CD4-positive, alpha-beta memory T cell (primary cell): ENCODE results near the gene IL1RAP. TPM values are rescaled to one million over a fixed set of nuclear protein-coding genes. Genes with fewer than 3 reads are reported as not detected.
A peak's percentile ranks its signal among the peaks of the same experiment; 100 is the strongest.

ENCODE experiments used
- CTCF ChIA-PET: fragments of 350-600 bp; sonication (Branson Sonifier 250); formaldehyde crosslinking; loops from one replicate; lab custom pipeline; 2021; ENCODE audit warnings: inconsistent platforms; ENCODE audit not compliant: partially characterized antibody; lab: Charles Lee
- POLR2A ChIA-PET: fragments of 350-600 bp; sonication (Branson Sonifier 250); formaldehyde crosslinking; loops from one replicate; lab custom pipeline; 2021; ENCODE audit not compliant: partially characterized antibody; lab: Charles Lee
- DNase-seq, 5 donors: peaks; one replicate each; pipeline versions ENCODE4 v3.0.0 to v3.0.0-alpha.2; 2020 to 2022; ENCODE audit warnings: mixed read lengths in 1 of 5
- H3K27ac ChIP-seq: one replicate; pipeline ENCODE4 v1.7.0; 2013; ENCODE audit warnings: low read depth, low read length
- H3K27me3 ChIP-seq: 2 replicates; pipeline ENCODE4 v1.7.0; 2013; ENCODE audit warnings: mild to moderate bottlenecking, low read length, moderate library complexity; ENCODE audit not compliant: insufficient read depth
- H3K36me3 ChIP-seq: 2 replicates; pipeline ENCODE4 v1.7.0; 2013; ENCODE audit warnings: mild to moderate bottlenecking, low read length, moderate library complexity; ENCODE audit not compliant: insufficient read depth
- H3K4me1 ChIP-seq: 2 replicates; pipeline ENCODE4 v1.7.0; 2013; ENCODE audit warnings: mild to moderate bottlenecking, low read length, moderate library complexity; ENCODE audit not compliant: insufficient read depth
- H3K4me3 ChIP-seq, 2 donors: one replicate each; pipeline ENCODE4 v1.7.0; 2013; ENCODE audit warnings: low read length in 2 of 2, mild to moderate bottlenecking in 1 of 2
- H3K9me3 ChIP-seq, 2 donors: one replicate each; pipeline ENCODE4 v1.7.0; 2013; ENCODE audit warnings: low read length in 2 of 2, control low read depth in 1 of 2; ENCODE audit not compliant: control insufficient read depth in 1 of 2
- H3K27ac Mint-ChIP-seq, 7 donors: one replicate each; pipeline ENCODE4 v1.8.0; 2020 to 2021; ENCODE audit warnings: mixed read lengths in 7 of 7, mild to moderate bottlenecking in 6 of 7, inconsistent platforms in 3 of 7, moderate library complexity in 3 of 7
- H3K27me3 Mint-ChIP-seq, 2 donors: one replicate each; pipeline ENCODE4 v1.8.0; 2020 to 2021; ENCODE audit warnings: mixed read lengths in 2 of 2
- H3K36me3 Mint-ChIP-seq, 2 donors: one replicate each; pipeline ENCODE4 v1.8.0; 2020 to 2021; ENCODE audit warnings: mixed read lengths in 2 of 2, inconsistent platforms in 1 of 2, mild to moderate bottlenecking in 1 of 2
- H3K4me1 Mint-ChIP-seq, 4 donors: one replicate each; pipeline ENCODE4 v1.8.0; 2020 to 2021; ENCODE audit warnings: mixed read lengths in 4 of 4, mild to moderate bottlenecking in 1 of 4
- H3K4me3 Mint-ChIP-seq, 8 donors: one replicate each; pipeline ENCODE4 v1.8.0; 2020 to 2021; ENCODE audit warnings: mixed read lengths in 8 of 8, mild to moderate bottlenecking in 7 of 8, moderate library complexity in 6 of 8, inconsistent platforms in 3 of 8
- H3K9me3 Mint-ChIP-seq, 8 donors: one replicate each; pipeline ENCODE4 v1.8.0; 2020 to 2021; ENCODE audit warnings: mixed read lengths in 8 of 8, mild to moderate bottlenecking in 5 of 8, inconsistent platforms in 3 of 8, moderate library complexity in 1 of 8
- intact Hi-C: fragments of 100-400 bp; cut with micrococcal nuclease; formaldehyde crosslinking; loops from one replicate; pipeline ENCODE4 v1.15.1; 2023
- polyA plus RNA-seq, 2 donors: library from polyadenylated mRNA; unstranded; fragments of 300-500 nt; fragmentation: Illumina TruSeq; gene quantifications; one replicate each; pipeline ENCODE4 v1.2.3, GENCODE V29; 2021
- total RNA-seq, 2 experiments: library from RNA; stranded (reverse); gene quantifications; one replicate each; pipeline ENCODE4 v1.2.3, GENCODE V29; 2021

IL1RAP gene
- total and polyA plus RNA-seq, 4 experiments from 2014 or later = 4.1 to 14.6 (median 8.2) TPM

- Histone ChIP-seq H3K36me3 (no peaks in the 10 kb centered on the region), H3K9me3 (no peaks in the 10 kb centered on the region), H3K27me3 (no peaks in the 10 kb centered on the region), H3K4me1 (no peaks in the 10 kb centered on the region), H3K4me3 (no peak overlapping the region), H3K27ac (no peak overlapping the region)
- Mint-ChIP-seq H3K27me3 (no peaks in the 10 kb centered on the region), H3K36me3 (peaks cover 17 to 30% of the 10 kb centered on the region in 2 donors), H3K4me1 (peaks cover 2 to 10% (median 5%) of the 10 kb centered on the region in 4 donors), H3K9me3 (peaks cover 0 to 14% (median 0%) of the 10 kb centered on the region in 8 donors), H3K4me3 (no peak overlapping the region), H3K27ac (no peak overlapping the region)
- DNase-seq = no peak
- intact Hi-C loops = no loop called here
- POLR2A ChIA-PET = no interaction called here
- CTCF ChIA-PET = no interaction called here
Measured at GRCh38 chr3:190552021-190552420, 38.1 kb downstream of the IL1RAP start.

DNA sequence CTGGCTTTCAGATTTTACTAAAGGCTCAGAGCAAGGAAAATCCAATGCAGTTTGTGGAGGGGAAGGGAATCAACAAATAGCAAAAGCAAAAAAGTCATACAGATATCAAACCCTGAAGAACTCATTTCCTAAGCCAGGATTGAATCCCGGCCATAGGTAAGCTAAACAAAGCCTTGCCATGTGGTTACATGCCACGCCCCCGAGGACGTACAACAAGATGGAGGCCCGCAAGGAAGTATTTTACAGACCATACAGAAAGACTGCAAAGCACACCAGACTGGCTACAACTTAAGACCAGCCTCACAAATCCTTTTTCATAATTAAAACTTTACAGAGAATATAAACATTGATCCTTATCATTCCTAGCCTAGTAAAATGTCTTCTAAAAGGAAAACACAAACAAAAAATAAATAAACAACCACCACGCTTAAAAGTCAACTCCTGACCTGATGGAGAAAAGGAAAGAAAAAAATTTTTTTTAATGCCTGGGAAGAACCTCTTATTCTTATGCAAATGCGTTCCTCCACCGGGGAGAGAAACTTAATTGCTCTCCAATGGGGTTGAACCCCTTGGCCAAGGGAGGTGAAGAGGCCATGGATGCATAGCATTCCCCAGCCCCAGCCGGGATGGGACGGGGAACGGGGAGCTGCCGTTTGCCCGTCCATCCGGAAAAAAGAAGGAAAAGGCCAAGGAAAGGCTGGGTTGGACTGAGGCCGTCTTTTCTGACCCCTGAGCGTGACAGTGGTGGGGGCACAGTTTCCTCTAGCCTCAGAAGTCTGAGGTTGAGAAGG, 39.3 kb downstream of the IL1RAP start:
- intact Hi-C loops = no loop called here
- CTCF ChIA-PET = no interaction called here
- peak overlapping the region in 1 of 8 donors; percentile 14 for H3K4me3 Mint-ChIP-seq
- no peaks in the 10 kb centered on the region for H3K27me3 ChIP-seq
- H3K36me3 Mint-ChIP-seq = peaks cover 21 to 33% of the 10 kb centered on the region in 2 donors
- DNase-seq = peak in 1 of 5 donors; percentile 19
- no peak overlapping the region for H3K27ac ChIP-seq
- H3K9me3 Mint-ChIP-seq = peaks cover 0 to 14% (median 0%) of the 10 kb centered on the region in 8 donors
- POLR2A ChIA-PET = no interaction called here
- H3K4me1 ChIP-seq = no peaks in the 10 kb centered on the region
- no peaks in the 10 kb centered on the region for H3K36me3 ChIP-seq
- H3K4me1 Mint-ChIP-seq = peaks cover 2 to 14% (median 7%) of the 10 kb centered on the region in 4 donors
- H3K27me3 Mint-ChIP-seq = no peaks in the 10 kb centered on the region
- no peaks in the 10 kb centered on the region for H3K9me3 ChIP-seq
- H3K27ac Mint-ChIP-seq = no peak overlapping the region
- no peak overlapping the region for H3K4me3 ChIP-seq

GRCh38 chr3:190554197-190554596, 40.3 kb downstream of the IL1RAP start:
- no peaks in the 10 kb centered on the region for H3K27me3 Mint-ChIP-seq
- Histone ChIP-seq H3K36me3 (no peaks in the 10 kb centered on the region), H3K27ac (no peak overlapping the region), H3K4me3 (no peak overlapping the region), H3K4me1 (no peaks in the 10 kb centered on the region), H3K9me3 (no peaks in the 10 kb centered on the region), H3K27me3 (no peaks in the 10 kb centered on the region)
- H3K9me3 Mint-ChIP-seq = peaks cover 0 to 14% (median 1%) of the 10 kb centered on the region in 8 donors
- POLR2A ChIA-PET = no interaction called here
- intact Hi-C loops = no loop called here
- H3K4me1 Mint-ChIP-seq = peaks cover 2 to 14% (median 7%) of the 10 kb centered on the region in 4 donors
- CTCF ChIA-PET = no interaction called here
- no peak overlapping the region for H3K27ac Mint-ChIP-seq
- H3K36me3 Mint-ChIP-seq = peaks cover 24 to 42% of the 10 kb centered on the region in 2 donors
- no peak overlapping the region for H3K4me3 Mint-ChIP-seq
- DNase-seq = no peak

DNA sequence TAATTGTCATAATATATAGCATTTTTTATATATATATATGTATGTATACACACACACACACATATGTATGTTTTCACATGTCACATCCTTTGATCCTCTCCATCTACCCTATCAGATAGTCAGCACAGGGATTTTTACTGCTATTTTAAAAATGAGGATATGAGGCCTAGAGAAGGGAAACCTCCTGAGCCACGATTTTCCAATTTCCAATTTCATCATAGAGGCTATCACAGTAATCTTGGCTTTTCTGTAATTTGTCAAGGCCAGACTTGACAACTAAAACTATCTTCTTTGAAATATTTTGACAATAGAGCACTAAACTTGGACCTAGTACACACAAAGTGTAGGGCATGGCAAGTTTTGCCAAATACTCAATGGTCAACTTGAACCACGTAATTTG, 42.5 kb downstream of the IL1RAP start:
- H3K9me3 ChIP-seq = no peaks in the 10 kb centered on the region
- H3K4me3 Mint-ChIP-seq = no peak overlapping the region
- H3K27me3 ChIP-seq = no peaks in the 10 kb centered on the region
- H3K36me3 Mint-ChIP-seq = peaks cover 24 to 40% of the 10 kb centered on the region in 2 donors
- peak overlapping the region in 1 of 7 donors; percentile 25 for H3K27ac Mint-ChIP-seq
- H3K36me3 ChIP-seq = no peaks in the 10 kb centered on the region
- peaks cover 0 to 11% (median 1%) of the 10 kb centered on the region in 8 donors for H3K9me3 Mint-ChIP-seq
- peaks cover 2 to 14% (median 7%) of the 10 kb centered on the region in 4 donors for H3K4me1 Mint-ChIP-seq
- no peak overlapping the region for H3K4me3 ChIP-seq
- intact Hi-C loops = no loop called here
- H3K27ac ChIP-seq = no peak overlapping the region
- no peak for DNase-seq
- H3K4me1 ChIP-seq = no peaks in the 10 kb centered on the region
- H3K27me3 Mint-ChIP-seq = no peaks in the 10 kb centered on the region
- CTCF ChIA-PET = no interaction called here
- POLR2A ChIA-PET = no interaction called here

DNA sequence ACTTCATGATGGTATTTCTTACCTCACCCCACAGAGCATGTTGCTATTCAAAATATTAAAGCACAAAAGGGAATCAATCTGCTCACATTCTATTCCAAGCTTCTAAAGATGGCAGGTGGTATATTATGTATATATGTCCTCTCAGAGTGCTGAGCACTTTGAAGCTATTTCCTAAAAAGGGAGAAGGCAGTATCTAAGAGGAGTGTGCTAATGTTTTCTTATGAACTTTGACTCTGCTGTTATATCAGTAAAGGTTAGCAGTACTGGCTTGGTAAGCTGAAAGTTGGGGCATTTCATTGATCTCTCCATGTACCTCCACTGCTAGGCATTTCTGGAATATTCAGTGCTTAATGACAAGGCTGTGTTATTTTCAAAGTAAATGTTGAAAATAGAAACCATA, 43.4 kb downstream of the IL1RAP start:
- Mint-ChIP-seq H3K9me3 (peaks cover 0 to 2% (median 1%) of the 10 kb centered on the region in 8 donors), H3K36me3 (peaks cover 23 to 34% of the 10 kb centered on the region in 2 donors), H3K27me3 (no peaks in the 10 kb centered on the region), H3K4me1 (peaks cover 5 to 14% (median 10%) of the 10 kb centered on the region in 4 donors), H3K4me3 (no peak overlapping the region), H3K27ac (no peak overlapping the region)
- DNase-seq = no peak
- Histone ChIP-seq H3K36me3 (no peaks in the 10 kb centered on the region), H3K27ac (no peak overlapping the region), H3K27me3 (no peaks in the 10 kb centered on the region), H3K4me3 (no peak overlapping the region), H3K9me3 (no peaks in the 10 kb centered on the region), H3K4me1 (no peaks in the 10 kb centered on the region)
- ChIA-PET CTCF (no interaction called here), POLR2A (no interaction called here)
- intact Hi-C loops = no loop called here

DNA sequence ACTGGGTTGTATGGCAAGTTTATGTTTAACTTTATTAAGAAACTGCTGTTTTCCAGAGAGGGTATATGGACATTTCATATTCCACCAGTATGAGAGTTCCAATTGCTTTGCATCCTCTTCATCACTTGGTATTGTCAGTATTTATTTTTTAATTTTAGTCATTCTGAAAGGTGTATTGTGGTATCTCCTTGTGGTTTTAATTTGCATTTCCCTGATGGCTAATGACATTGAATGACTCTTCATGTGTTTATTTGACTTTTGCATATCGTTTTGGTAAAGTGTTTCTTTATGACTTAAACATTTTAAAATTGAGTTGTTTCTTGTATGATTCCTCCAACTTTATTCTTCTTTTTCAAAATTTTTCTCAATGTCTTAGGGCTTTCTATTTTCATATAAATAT, 44.4 kb downstream of the IL1RAP start:
- no peak overlapping the region for H3K27ac Mint-ChIP-seq
- intact Hi-C loops = no loop called here
- no peaks in the 10 kb centered on the region for H3K27me3 Mint-ChIP-seq
- no peaks in the 10 kb centered on the region for H3K9me3 ChIP-seq
- CTCF ChIA-PET = interaction anchor here (1.2 kb wide), 1 partner anchor 60 kb away, joined by 3 read pairs; no protein-coding TSS in a partner anchor
- no peak overlapping the region for H3K4me3 Mint-ChIP-seq
- no peak overlapping the region for H3K4me3 ChIP-seq
- H3K4me1 Mint-ChIP-seq = peaks cover 8 to 15% (median 11%) of the 10 kb centered on the region in 4 donors
- no peaks in the 10 kb centered on the region for H3K4me1 ChIP-seq
- H3K27me3 ChIP-seq = no peaks in the 10 kb centered on the region
- peaks cover 0 to 2% (median 0%) of the 10 kb centered on the region in 8 donors for H3K9me3 Mint-ChIP-seq
- H3K36me3 ChIP-seq = no peaks in the 10 kb centered on the region
- POLR2A ChIA-PET = no interaction called here
- no peak for DNase-seq
- H3K27ac ChIP-seq = no peak overlapping the region
- peaks cover 23 to 32% of the 10 kb centered on the region in 2 donors for H3K36me3 Mint-ChIP-seq

GRCh38 chr3:190558796-190559195, 44.9 kb downstream of the IL1RAP start:
- Mint-ChIP-seq H3K27me3 (no peaks in the 10 kb centered on the region), H3K36me3 (peaks cover 27 to 32% of the 10 kb centered on the region in 2 donors), H3K27ac (no peak overlapping the region), H3K9me3 (peaks cover 0 to 2% (median 0%) of the 10 kb centered on the region in 8 donors), H3K4me1 (peaks cover 8 to 14% (median 11%) of the 10 kb centered on the region in 4 donors), H3K4me3 (no peak overlapping the region)
- H3K36me3 ChIP-seq = no peaks in the 10 kb centered on the region
- no peaks in the 10 kb centered on the region for H3K9me3 ChIP-seq
- CTCF ChIA-PET = interaction anchor here (1.2 kb wide), 1 partner anchor 60 kb away, joined by 3 read pairs; no protein-coding TSS in a partner anchor
- intact Hi-C loops = no loop called here
- DNase-seq = no peak
- no peaks in the 10 kb centered on the region for H3K27me3 ChIP-seq
- POLR2A ChIA-PET = no interaction called here
- H3K4me3 ChIP-seq = no peak overlapping the region
- H3K27ac ChIP-seq = no peak overlapping the region
- H3K4me1 ChIP-seq = no peaks in the 10 kb centered on the region
